Mammary epithelial cell (primary cell): ENCODE results near the gene PTK6.

Experiments
- CTCF ChIP-seq, 2 donors: IDR thresholded peaks in 1 of 2; conservative IDR thresholded peaks in 1 of 2; 2 replicates each; pipeline ENCODE4 v1.5.1; 2011 to 2012; ENCODE audit warnings: inconsistent platforms in 2 of 2, low read length in 2 of 2, mild to moderate bottlenecking in 2 of 2, control low read depth in 1 of 2, low read depth in 1 of 2; ENCODE audit not compliant: insufficient read depth in 1 of 2; ENCODE audit errors: extremely low read depth in 1 of 2
- EZH2 ChIP-seq: IDR thresholded peaks from 2 replicates; pipeline ENCODE4 v1.6.1; 2012; ENCODE audit warnings: low read length, inconsistent platforms, borderline replicate concordance

- no peak for TF ChIP-seq CTCF (conservative IDR thresholded peaks at IDR 0.05 in 1 of 2, IDR thresholded peaks at IDR 0.05 in 1 of 2; ENCODE audit: extremely low read depth in 1 of 2, insufficient read depth in 1 of 2, low read depth in 1 of 2, low read length in 2 of 2)
- no peak for TF ChIP-seq EZH2
These were observed 52.9 kb downstream of the PTK6 start for GRCh38 chr20:63484236-63484635.
